ENCODE results near the gene C2CD4C.
"Not testable (repeated sequence)": the region's sequence is repeated elsewhere in the genome, so short reads cannot be mapped to it uniquely, and the experiment has no call there.

Gene C2CD4C

GRCh38 chr19:384799-385169, 24.2 kb downstream of the C2CD4C start:
- in situ Hi-C loops (cut with MboI; ENCODE audit: low sequenced_read_pairs) = no loop called here

GRCh38 chr19:383922-384798, 24.8 kb downstream of the C2CD4C start:
- in situ Hi-C loops (cut with MboI; ENCODE audit: low sequenced_read_pairs) = no loop called here

GRCh38 chr19:383040-383439, 25.9 kb downstream of the C2CD4C start:
- in situ Hi-C loops (cut with MboI; ENCODE audit: low sequenced_read_pairs) = no loop called here

GRCh38 chr19:382578-382977, 26.4 kb downstream of the C2CD4C start:
- in situ Hi-C loops (cut with MboI; ENCODE audit: low sequenced_read_pairs) = not testable (repeated sequence)

GRCh38 chr19:381901-382300, 27.0 kb downstream of the C2CD4C start:
- in situ Hi-C loops (cut with MboI; ENCODE audit: low sequenced_read_pairs) = not testable (repeated sequence)

- in situ Hi-C loops (cut with MboI; ENCODE audit: low sequenced_read_pairs) = not testable (repeated sequence)
Observed at GRCh38 chr19:380618-381219, 28.2 kb downstream of the C2CD4C start.

- in situ Hi-C loops (cut with MboI; ENCODE audit: low sequenced_read_pairs) = no loop called here
Observed at GRCh38 chr19:379796-380195, 29.2 kb downstream of the C2CD4C start.

- in situ Hi-C loops (cut with MboI; ENCODE audit: low sequenced_read_pairs) = no loop called here
Observed at GRCh38 chr19:378706-379105, 30.2 kb downstream of the C2CD4C start.

GRCh38 chr19:377801-378581, 31.0 kb downstream of the C2CD4C start:
- in situ Hi-C loops (cut with MboI; ENCODE audit: low sequenced_read_pairs) = no loop called here

GRCh38 chr19:376111-376470, 32.9 kb downstream of the C2CD4C start:
- in situ Hi-C loops (cut with MboI; ENCODE audit: low sequenced_read_pairs) = no loop called here

- in situ Hi-C loops (cut with MboI; ENCODE audit: low sequenced_read_pairs) = no loop called here
Observed at GRCh38 chr19:375395-376110, 33.4 kb downstream of the C2CD4C start.

GRCh38 chr19:374886-375235, 34.1 kb downstream of the C2CD4C start:
- in situ Hi-C loops (cut with MboI; ENCODE audit: low sequenced_read_pairs) = no loop called here

GRCh38 chr19:374183-374885, 34.6 kb downstream of the C2CD4C start:
- in situ Hi-C loops (cut with MboI; ENCODE audit: low sequenced_read_pairs) = no loop called here

- in situ Hi-C loops (cut with MboI; ENCODE audit: low sequenced_read_pairs) = no loop called here
Observed at GRCh38 chr19:373391-374182, 35.4 kb downstream of the C2CD4C start.

- in situ Hi-C loops (cut with MboI; ENCODE audit: low sequenced_read_pairs) = no loop called here
Observed at GRCh38 chr19:372306-372890, 36.5 kb downstream of the C2CD4C start.

GRCh38 chr19:371501-372168, 37.3 kb downstream of the C2CD4C start:
- in situ Hi-C loops (cut with MboI; ENCODE audit: low sequenced_read_pairs) = no loop called here

- in situ Hi-C loops (cut with MboI; ENCODE audit: low sequenced_read_pairs) = no loop called here
Observed at GRCh38 chr19:370641-371330, 38.2 kb downstream of the C2CD4C start.

- in situ Hi-C loops (cut with MboI; ENCODE audit: low sequenced_read_pairs) = no loop called here
Observed at GRCh38 chr19:369876-370275, 39.1 kb downstream of the C2CD4C start.

All from HL-60/S4 (cell line).